HEK293 (cell line): ENCODE results near the gene GPR39.

Source experiments
- REST ChIP-seq: fragments of 450-650 bp; formaldehyde crosslinking; IDR thresholded peaks from 2 replicates; pipeline ENCODE4 v1.5.1; 2016; ENCODE audit warnings: missing biosample characterization, missing genetic modification characterization
- TCF7L2 ChIP-seq: IDR thresholded peaks from 2 replicates; pipeline ENCODE4 v1.6.1; 2011; ENCODE audit warnings: low read depth, mild to moderate bottlenecking, inconsistent platforms, low read length, moderate library complexity, borderline replicate concordance
- ZNF133 ChIP-seq: fragments of 450-650 bp; formaldehyde crosslinking; IDR thresholded peaks from 2 replicates; pipeline ENCODE4 v1.5.1; 2016; ENCODE audit warnings: missing biosample characterization, missing genetic modification characterization
- ZNF501 ChIP-seq: fragments of 450-650 bp; formaldehyde crosslinking; IDR thresholded peaks from 2 replicates; pipeline ENCODE4 v1.5.1; 2016; ENCODE audit warnings: missing biosample characterization, missing genetic modification characterization
- ZNF529 ChIP-seq: fragments of 450-650 bp; formaldehyde crosslinking; IDR thresholded peaks from 2 replicates; pipeline ENCODE4 v1.5.1; 2017; ENCODE audit warnings: missing genetic modification characterization, missing biosample characterization; ENCODE audit not compliant: insufficient replicate concordance
- ZNF654 ChIP-seq: fragments of 450-650 bp; formaldehyde crosslinking; IDR thresholded peaks from 2 replicates; pipeline ENCODE4 v1.5.1; 2016; ENCODE audit warnings: low read depth, missing biosample characterization, missing genetic modification characterization
- ZNF777 ChIP-seq: fragments of 450-650 bp; formaldehyde crosslinking; IDR thresholded peaks from 2 replicates; pipeline ENCODE4 v1.5.1; 2017; ENCODE audit warnings: missing biosample characterization, missing genetic modification characterization, borderline replicate concordance
- TF ChIP-seq, protein P1 (sequence below): fragments of 450-650 bp; formaldehyde crosslinking; IDR thresholded peaks from 2 replicates; pipeline ENCODE4 v1.5.1; 2016; ENCODE audit warnings: missing biosample characterization, missing genetic modification characterization
- TF ChIP-seq, protein P2 (sequence below): fragments of 450-650 bp; formaldehyde crosslinking; IDR thresholded peaks from 2 replicates; pipeline ENCODE4 v1.5.1; 2016; ENCODE audit warnings: missing biosample characterization, missing genetic modification characterization
- TF ChIP-seq, protein P3 (sequence below): fragments of 450-650 bp; formaldehyde crosslinking; IDR thresholded peaks from 2 replicates; pipeline ENCODE4 v1.5.1; 2016; ENCODE audit warnings: missing biosample characterization, missing genetic modification characterization

GRCh38 chr2:132482821-132483220 lies 66.2 kb downstream of the GPR39 start:
- TF ChIP-seq, protein P1, sequence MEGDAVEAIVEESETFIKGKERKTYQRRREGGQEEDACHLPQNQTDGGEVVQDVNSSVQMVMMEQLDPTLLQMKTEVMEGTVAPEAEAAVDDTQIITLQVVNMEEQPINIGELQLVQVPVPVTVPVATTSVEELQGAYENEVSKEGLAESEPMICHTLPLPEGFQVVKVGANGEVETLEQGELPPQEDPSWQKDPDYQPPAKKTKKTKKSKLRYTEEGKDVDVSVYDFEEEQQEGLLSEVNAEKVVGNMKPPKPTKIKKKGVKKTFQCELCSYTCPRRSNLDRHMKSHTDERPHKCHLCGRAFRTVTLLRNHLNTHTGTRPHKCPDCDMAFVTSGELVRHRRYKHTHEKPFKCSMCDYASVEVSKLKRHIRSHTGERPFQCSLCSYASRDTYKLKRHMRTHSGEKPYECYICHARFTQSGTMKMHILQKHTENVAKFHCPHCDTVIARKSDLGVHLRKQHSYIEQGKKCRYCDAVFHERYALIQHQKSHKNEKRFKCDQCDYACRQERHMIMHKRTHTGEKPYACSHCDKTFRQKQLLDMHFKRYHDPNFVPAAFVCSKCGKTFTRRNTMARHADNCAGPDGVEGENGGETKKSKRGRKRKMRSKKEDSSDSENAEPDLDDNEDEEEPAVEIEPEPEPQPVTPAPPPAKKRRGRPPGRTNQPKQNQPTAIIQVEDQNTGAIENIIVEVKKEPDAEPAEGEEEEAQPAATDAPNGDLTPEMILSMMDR (tag by site-specific recombination) = no peak
- TF ChIP-seq ZNF133 (tag by site-specific recombination) (no peak), REST (tag by site-specific recombination) (no peak), ZNF501 (tag by site-specific recombination) (no peak), ZNF529 (no peak), ZNF654 (no peak), ZNF777 (tag by site-specific recombination) (no peak), TCF7L2 (no peak)
- TF ChIP-seq, protein P2, sequence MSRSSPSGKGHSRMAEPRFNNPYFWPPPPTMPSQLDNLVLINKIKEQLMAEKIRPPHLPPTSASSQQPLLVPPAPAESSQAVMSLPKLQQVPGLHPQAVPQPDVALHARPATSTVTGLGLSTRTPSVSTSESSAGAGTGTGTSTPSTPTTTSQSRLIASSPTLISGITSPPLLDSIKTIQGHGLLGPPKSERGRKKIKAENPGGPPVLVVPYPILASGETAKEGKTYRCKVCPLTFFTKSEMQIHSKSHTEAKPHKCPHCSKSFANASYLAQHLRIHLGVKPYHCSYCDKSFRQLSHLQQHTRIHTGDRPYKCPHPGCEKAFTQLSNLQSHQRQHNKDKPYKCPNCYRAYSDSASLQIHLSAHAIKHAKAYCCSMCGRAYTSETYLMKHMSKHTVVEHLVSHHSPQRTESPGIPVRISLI = no peak
- TF ChIP-seq, protein P3, sequence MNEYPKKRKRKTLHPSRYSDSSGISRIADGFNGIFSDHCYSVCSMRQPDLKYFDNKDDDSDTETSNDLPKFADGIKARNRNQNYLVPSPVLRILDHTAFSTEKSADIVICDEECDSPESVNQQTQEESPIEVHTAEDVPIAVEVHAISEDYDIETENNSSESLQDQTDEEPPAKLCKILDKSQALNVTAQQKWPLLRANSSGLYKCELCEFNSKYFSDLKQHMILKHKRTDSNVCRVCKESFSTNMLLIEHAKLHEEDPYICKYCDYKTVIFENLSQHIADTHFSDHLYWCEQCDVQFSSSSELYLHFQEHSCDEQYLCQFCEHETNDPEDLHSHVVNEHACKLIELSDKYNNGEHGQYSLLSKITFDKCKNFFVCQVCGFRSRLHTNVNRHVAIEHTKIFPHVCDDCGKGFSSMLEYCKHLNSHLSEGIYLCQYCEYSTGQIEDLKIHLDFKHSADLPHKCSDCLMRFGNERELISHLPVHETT (tag by site-specific recombination) = no peak
